ENCODE data around the gene SHC3.

- TF ChIP-seq CTCF (IDR thresholded peaks at IDR 0.05), result no peak
- no peak for TF ChIP-seq POLR2A (IDR thresholded peaks at IDR 0.05)
Observed at GRCh38 chr9:89036891-89037290, 141.7 kb downstream of the SHC3 start.
